Neural cell (in vitro differentiated cells): ENCODE data around the gene TYW3. TPM values are rescaled to one million over a fixed set of nuclear protein-coding genes. Genes with fewer than 3 reads are reported as not detected.
A peak's percentile ranks its signal among the peaks of the same experiment; 100 is the strongest.

Source experiments
- H2AFZ ChIP-seq: fragments of 200-600, 300-800 bp; sonication (generic), shearing (Covaris generic); 2 replicates; pipeline ENCODE4 v1.6.0; 2014; ENCODE audit warnings: low read depth, mild to moderate bottlenecking, antibody characterized with exemption, low read length, moderate library complexity
- H3F3A ChIP-seq: fragments of 200-600 bp; shearing (Covaris generic); 2 replicates; pipeline ENCODE4 v1.6.1; 2016; ENCODE audit warnings: mild to moderate bottlenecking, moderate library complexity, mixed read lengths, antibody characterized with exemption, low read length; ENCODE audit not compliant: insufficient read depth, poor library complexity, severe bottlenecking
- H3K27ac ChIP-seq: fragments of 200-600, 300-800 bp; sonication (generic), shearing (Covaris generic); 2 replicates; pipeline ENCODE4 v1.5.1; 2014; ENCODE audit warnings: mild to moderate bottlenecking, low read length, moderate library complexity
- H3K27me3 ChIP-seq: fragments of 300-800, 200-600 bp; sonication (generic), shearing (Covaris generic); 2 replicates; pipeline ENCODE4 v1.6.0; 2014; ENCODE audit warnings: mild to moderate bottlenecking, low read depth, low read length, moderate library complexity; ENCODE audit not compliant: insufficient read depth
- H3K36me3 ChIP-seq: fragments of 300-800, 200-600 bp; sonication (generic), shearing (Covaris generic); 2 replicates; pipeline ENCODE4 v1.5.1; 2014; ENCODE audit warnings: mild to moderate bottlenecking, antibody characterized with exemption, low read length, moderate library complexity; ENCODE audit not compliant: insufficient read depth
- H3K4me2 ChIP-seq: fragments of 300-800, 200-600 bp; sonication (generic), shearing (Covaris generic); 2 replicates; pipeline ENCODE4 v1.6.0; 2014; ENCODE audit warnings: mild to moderate bottlenecking, low read length
- H3K4me3 ChIP-seq: fragments of 300-800, 200-600 bp; sonication (generic), shearing (Covaris generic); 2 replicates; pipeline ENCODE4 v1.5.1; 2014; ENCODE audit warnings: mild to moderate bottlenecking, low read length, moderate library complexity
- H3K79me2 ChIP-seq: fragments of 200-600 bp; shearing (Covaris generic); replicated peaks from 2 replicates; pipeline ENCODE4 v1.6.0; 2014; ENCODE audit warnings: mild to moderate bottlenecking, low read length, moderate library complexity; ENCODE audit not compliant: insufficient read depth
- H3K9ac ChIP-seq: fragments of 300-800, 200-600 bp; sonication (generic), shearing (Covaris generic); 2 replicates; pipeline ENCODE4 v1.6.1; 2016; ENCODE audit warnings: mild to moderate bottlenecking, low read length, mixed read lengths
- H3K9me2 ChIP-seq: fragments of 200-600 bp; shearing (Covaris generic); 2 replicates; pipeline ENCODE4 v1.6.1; 2016; ENCODE audit warnings: mild to moderate bottlenecking, low read length, mixed read lengths; ENCODE audit not compliant: insufficient read depth
- H3K9me3 ChIP-seq: fragments of 200-600, 300-800 bp; sonication (generic), shearing (Covaris generic); 2 replicates; pipeline ENCODE4 v1.6.1; 2016; ENCODE audit warnings: mild to moderate bottlenecking, mixed run types, low read length, moderate library complexity, mixed read lengths
- H4K20me1 ChIP-seq: fragments of 200-600 bp; shearing (Covaris generic); 2 replicates; pipeline ENCODE4 v1.6.1; 2016; ENCODE audit warnings: mild to moderate bottlenecking, mixed run types; ENCODE audit not compliant: insufficient read depth
- CTCF ChIP-seq: fragments of 450-650 bp; IDR thresholded peaks from 2 replicates; pipeline ENCODE4 v1.5.1; 2014; ENCODE audit warnings: antibody characterized with exemption, mild to moderate bottlenecking, moderate library complexity; ENCODE audit not compliant: poor library complexity, severe bottlenecking
- EP300 ChIP-seq: fragments of 450-650 bp; conservative IDR thresholded peaks from 2 replicates; pipeline ENCODE4 v1.6.1; 2014; ENCODE audit warnings: antibody characterized with exemption, mild to moderate bottlenecking, moderate library complexity; ENCODE audit not compliant: poor library complexity, severe bottlenecking
- EZH2 ChIP-seq: fragments of 200-600, 300-800 bp; shearing (Covaris generic), sonication (generic); IDR thresholded peaks from 2 replicates; pipeline ENCODE4 v1.6.1; 2014; ENCODE audit warnings: antibody characterized with exemption, low read length, borderline replicate concordance, mild to moderate bottlenecking; ENCODE audit not compliant: insufficient read depth, poor library complexity, severe bottlenecking
- MXI1 ChIP-seq: fragments of 450-650 bp; conservative IDR thresholded peaks from 2 replicates; pipeline ENCODE4 v1.6.1; 2014; ENCODE audit warnings: antibody characterized with exemption, mild to moderate bottlenecking; ENCODE audit not compliant: poor library complexity, severe bottlenecking
- POLR2AphosphoS5 ChIP-seq: IDR thresholded peaks from 2 replicates; pipeline ENCODE4 v1.6.1; 2012
- RAD21 ChIP-seq: fragments of 450-650 bp; conservative IDR thresholded peaks from 2 replicates; pipeline ENCODE4 v1.6.1; 2014; ENCODE audit warnings: antibody characterized with exemption, mild to moderate bottlenecking, moderate library complexity
- SMC3 ChIP-seq: fragments of 450-650 bp; conservative IDR thresholded peaks from 2 replicates; pipeline ENCODE4 v1.6.1; 2014; ENCODE audit warnings: antibody characterized with exemption, mild to moderate bottlenecking, moderate library complexity; ENCODE audit not compliant: poor library complexity
- TAF1 ChIP-seq: IDR thresholded peaks from 2 replicates; pipeline ENCODE4 v1.6.1; 2012; ENCODE audit warnings: low read depth
- polyA plus RNA-seq: library from polyadenylated mRNA; depleted of rRNA; stranded (reverse); fragments of >200 nt; gene quantifications from 2 replicates; pipeline ENCODE4 v1.2.3, GENCODE V29; 2014
- TF ChIP-seq, protein P1 (sequence below): IDR thresholded peaks from 2 replicates; pipeline ENCODE4 v1.6.1; 2012; ENCODE audit warnings: borderline replicate concordance

TYW3 gene
- polyA plus RNA-seq, 1 donor from 2014 or later: 1.5 TPM

DNA sequence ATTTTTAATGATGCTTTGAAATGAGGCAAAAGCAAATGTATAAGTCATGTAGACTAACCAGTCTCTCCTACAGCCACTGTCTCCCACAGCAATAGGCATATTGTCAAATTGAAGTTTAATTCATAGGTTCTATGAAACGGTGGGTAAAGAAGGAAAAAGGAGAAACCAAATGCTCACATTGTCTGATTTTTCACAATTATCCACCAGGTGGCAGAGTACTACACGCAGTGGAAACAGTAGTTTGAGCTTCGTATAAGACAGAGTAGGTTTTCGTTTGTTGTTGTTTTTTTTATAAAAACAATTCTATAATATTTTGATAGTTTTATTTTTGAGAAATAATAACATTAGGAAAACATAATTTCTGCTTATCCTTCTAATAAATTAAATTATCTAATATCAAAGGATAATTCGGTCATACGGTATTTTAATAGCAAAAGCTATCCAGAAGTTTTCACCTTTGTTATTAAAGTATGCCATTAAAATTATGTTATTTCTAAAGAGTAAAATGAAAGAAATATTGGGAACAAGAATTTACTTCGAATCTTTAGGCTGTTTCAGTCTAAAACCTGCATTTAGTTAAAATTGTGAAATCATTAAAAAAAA is 39.1 kb downstream of the TYW3 start:
- Histone ChIP-seq H2AFZ (no peak overlapping the region), H3K9me2 (no peaks in the 10 kb centered on the region), H3K27ac (no peak overlapping the region), H3K4me3 (no peak overlapping the region), H3K9ac (no peak overlapping the region), H4K20me1 (no peaks in the 10 kb centered on the region), H3F3A (no peaks in the 10 kb centered on the region), H3K36me3 (no peaks in the 10 kb centered on the region), H3K79me2 (no peaks in the 10 kb centered on the region), H3K4me2 (no peak overlapping the region), H3K9me3 (no peaks in the 10 kb centered on the region), H3K27me3 (no peaks in the 10 kb centered on the region)
- TF ChIP-seq EZH2 (no peak), EP300 (no peak), MXI1 (no peak), TAF1 (no peak), SMC3 (peak; percentile 87), POLR2AphosphoS5 (no peak), RAD21 (peak; percentile 83), CTCF (peak; percentile 79)
- TF ChIP-seq, protein P1, sequence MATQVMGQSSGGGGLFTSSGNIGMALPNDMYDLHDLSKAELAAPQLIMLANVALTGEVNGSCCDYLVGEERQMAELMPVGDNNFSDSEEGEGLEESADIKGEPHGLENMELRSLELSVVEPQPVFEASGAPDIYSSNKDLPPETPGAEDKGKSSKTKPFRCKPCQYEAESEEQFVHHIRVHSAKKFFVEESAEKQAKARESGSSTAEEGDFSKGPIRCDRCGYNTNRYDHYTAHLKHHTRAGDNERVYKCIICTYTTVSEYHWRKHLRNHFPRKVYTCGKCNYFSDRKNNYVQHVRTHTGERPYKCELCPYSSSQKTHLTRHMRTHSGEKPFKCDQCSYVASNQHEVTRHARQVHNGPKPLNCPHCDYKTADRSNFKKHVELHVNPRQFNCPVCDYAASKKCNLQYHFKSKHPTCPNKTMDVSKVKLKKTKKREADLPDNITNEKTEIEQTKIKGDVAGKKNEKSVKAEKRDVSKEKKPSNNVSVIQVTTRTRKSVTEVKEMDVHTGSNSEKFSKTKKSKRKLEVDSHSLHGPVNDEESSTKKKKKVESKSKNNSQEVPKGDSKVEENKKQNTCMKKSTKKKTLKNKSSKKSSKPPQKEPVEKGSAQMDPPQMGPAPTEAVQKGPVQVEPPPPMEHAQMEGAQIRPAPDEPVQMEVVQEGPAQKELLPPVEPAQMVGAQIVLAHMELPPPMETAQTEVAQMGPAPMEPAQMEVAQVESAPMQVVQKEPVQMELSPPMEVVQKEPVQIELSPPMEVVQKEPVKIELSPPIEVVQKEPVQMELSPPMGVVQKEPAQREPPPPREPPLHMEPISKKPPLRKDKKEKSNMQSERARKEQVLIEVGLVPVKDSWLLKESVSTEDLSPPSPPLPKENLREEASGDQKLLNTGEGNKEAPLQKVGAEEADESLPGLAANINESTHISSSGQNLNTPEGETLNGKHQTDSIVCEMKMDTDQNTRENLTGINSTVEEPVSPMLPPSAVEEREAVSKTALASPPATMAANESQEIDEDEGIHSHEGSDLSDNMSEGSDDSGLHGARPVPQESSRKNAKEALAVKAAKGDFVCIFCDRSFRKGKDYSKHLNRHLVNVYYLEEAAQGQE: no peak

DNA sequence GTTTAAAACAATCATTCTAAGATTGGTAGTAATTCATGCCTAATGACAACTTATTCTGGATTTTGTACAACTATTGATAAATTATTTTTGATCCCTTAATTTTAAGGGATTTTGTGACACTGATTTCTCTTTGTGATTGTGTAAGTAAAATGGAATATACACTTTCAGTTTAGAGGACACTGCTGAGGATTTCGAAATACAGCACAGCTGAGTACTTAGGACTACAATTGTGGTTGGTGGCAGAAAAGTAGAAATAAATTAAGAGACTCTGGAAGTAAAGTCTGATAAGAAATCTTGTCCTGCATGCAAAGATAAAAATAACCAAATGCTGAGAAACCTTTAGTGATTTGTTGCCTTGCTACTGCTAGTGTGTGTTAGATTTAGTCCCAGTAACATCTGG is 40.0 kb downstream of the TYW3 start:
- H3K9ac ChIP-seq: no peak overlapping the region
- H3K27me3 ChIP-seq: no peaks in the 10 kb centered on the region
- no peak overlapping the region for H3K27ac ChIP-seq
- H3K9me3 ChIP-seq: no peaks in the 10 kb centered on the region
- H3K9me2 ChIP-seq: no peaks in the 10 kb centered on the region
- no peaks in the 10 kb centered on the region for H4K20me1 ChIP-seq
- H3K79me2 ChIP-seq: no peaks in the 10 kb centered on the region
- TF ChIP-seq CTCF (no peak), EP300 (no peak), SMC3 (no peak), MXI1 (no peak), EZH2 (no peak), POLR2AphosphoS5 (no peak)
- TF ChIP-seq, protein P1: no peak
- no peaks in the 10 kb centered on the region for H3F3A ChIP-seq
- no peak overlapping the region for H3K4me2 ChIP-seq
- H3K36me3 ChIP-seq: no peaks in the 10 kb centered on the region
- H2AFZ ChIP-seq: no peak overlapping the region
- H3K4me3 ChIP-seq: no peak overlapping the region
